ENCODE results near the gene SRRM3.

Gene SRRM3

GRCh38 chr7:76265299-76265698, 63.6 kb downstream of the SRRM3 start:
- Histone ChIP-seq H3K9me3 (ENCODE audit: control insufficient read depth, insufficient read depth, low read depth, low read length) (no peaks in the 10 kb centered on the region), H3K4me1 (ENCODE audit: control insufficient read depth, insufficient read depth, low read length) (no peaks in the 10 kb centered on the region), H3K36me3 (ENCODE audit: control insufficient read depth in 2 of 2, insufficient read depth in 1 of 2, low read length in 2 of 2) (no peaks in the 10 kb centered on the region), H3K27ac (ENCODE audit: extremely low read depth, low read depth, low read length) (no peak overlapping the region), H3K4me3 (ENCODE audit: low read depth, low read length) (no peak overlapping the region)
- peak; percentile 91 for TF ChIP-seq GLIS1 (tag by site-specific recombination; IDR thresholded peaks at IDR 0.05)
- no peak for TF ChIP-seq ZNF544 (tag by site-specific recombination; IDR thresholded peaks at IDR 0.05)
- TF ChIP-seq GLIS2 (tag by site-specific recombination; IDR thresholded peaks at IDR 0.05), result peak; percentile 47; the same call in 1 of the 2 replicates
- TF ChIP-seq ZNF639 (tag by site-specific recombination; IDR thresholded peaks at IDR 0.05), result no peak
- no peak for TF ChIP-seq ZNF223 (tag by site-specific recombination; IDR thresholded peaks at IDR 0.05)
- TF ChIP-seq ZFP69B (tag by site-specific recombination; IDR thresholded peaks at IDR 0.05), result no peak
- ChIA-PET POLR2A (interaction anchor here (1.0 kb wide), 1 partner anchor 87 kb away, joined by 3 read pairs; no protein-coding TSS in a partner anchor), CTCF (interaction anchor here (0.8 to 4.3 kb wide), 2 partner anchors 14 to 87 kb away, joined by 3 to 50 read pairs; no protein-coding TSS in a partner anchor)

GRCh38 chr7:76267107-76267893, 65.6 kb downstream of the SRRM3 start:
- no peaks in the 10 kb centered on the region for H3K36me3 ChIP-seq (ENCODE audit: control insufficient read depth in 2 of 2, insufficient read depth in 1 of 2, low read length in 2 of 2)
- H3K4me3 ChIP-seq (ENCODE audit: low read depth, low read length), result peak overlapping the region; percentile 41
- ChIA-PET POLR2A (no interaction called here), CTCF (interaction anchor here (0.8 kb wide), 1 partner anchor 89 kb away, joined by 3 read pairs; no protein-coding TSS in a partner anchor)
- H3K9me3 ChIP-seq (ENCODE audit: control insufficient read depth, insufficient read depth, low read depth, low read length), result no peaks in the 10 kb centered on the region
- peak overlapping the region; percentile 24; the same call in 1 of the 2 replicates for H3K27ac ChIP-seq (ENCODE audit: extremely low read depth, low read depth, low read length)
- H3K4me1 ChIP-seq (ENCODE audit: control insufficient read depth, insufficient read depth, low read length), result no peaks in the 10 kb centered on the region
- TF ChIP-seq YY1 (tag by site-specific recombination; IDR thresholded peaks at IDR 0.05) (no peak), SCRT2 (tag by site-specific recombination; IDR thresholded peaks at IDR 0.05) (no peak), ZBTB26 (tag by site-specific recombination; optimal IDR thresholded peaks at IDR 0.05) (peak; percentile 15), OVOL3 (tag by site-specific recombination; IDR thresholded peaks at IDR 0.05) (no peak), ZBTB11 (tag by site-specific recombination; conservative IDR thresholded peaks at IDR 0.05; ENCODE audit: low read depth) (no peak; the same call in 1 of the 2 replicates), ZFP69B (tag by site-specific recombination; IDR thresholded peaks at IDR 0.05) (no peak), ZNF610 (tag by site-specific recombination; IDR thresholded peaks at IDR 0.05; ENCODE audit: borderline replicate concordance) (no peak), ZNF398 (tag by site-specific recombination; IDR thresholded peaks at IDR 0.05) (0 out of 2 replicates have a peak, but pooled peaks have one; percentile 10), ZBTB21 (tag by site-specific recombination; IDR thresholded peaks at IDR 0.05) (no peak), ZIC2 (tag by site-specific recombination; IDR thresholded peaks at IDR 0.05) (peak; percentile 54), ZNF791 (tag by site-specific recombination; IDR thresholded peaks at IDR 0.05) (no peak), ZNF530 (tag by site-specific recombination; IDR thresholded peaks at IDR 0.05; ENCODE audit: low read depth) (no peak), ELK4 (IDR thresholded peaks at IDR 0.05; ENCODE audit: borderline replicate concordance, low read depth, low read length) (no peak), ZNF624 (tag by site-specific recombination; IDR thresholded peaks at IDR 0.05) (no peak), ZNF664 (tag by site-specific recombination; IDR thresholded peaks at IDR 0.05) (no peak), ZNF423 (tag by site-specific recombination; IDR thresholded peaks at IDR 0.05) (0 out of 2 replicates have a peak, but pooled peaks have one; percentile 32), GLIS1 (tag by site-specific recombination; IDR thresholded peaks at IDR 0.05) (peak; percentile 68), ZNF416 (tag by site-specific recombination; IDR thresholded peaks at IDR 0.05) (no peak), KLF8 (tag by site-specific recombination; IDR thresholded peaks at IDR 0.05) (no peak)

Measured in HEK293 (cell line).